Skin of body (tissue), 2 donors: ENCODE data around the gene FAM181B. TPM values are rescaled to one million over a fixed set of nuclear protein-coding genes. Genes with fewer than 3 reads are reported as not detected.
"Not testable (repeated sequence)": the region's sequence is repeated elsewhere in the genome, so short reads cannot be mapped to it uniquely, and the experiment has no call there.

Experiments used
- DNase-seq: peaks from one replicate; lab custom pipeline; 2025; lab: John Stamatoyannopoulos, UW
- total RNA-seq: library from RNA; depleted of rRNA; stranded (reverse); fragments of >200 nt; gene quantifications from one replicate; pipeline ENCODE4 v1.2.3, GENCODE V29; 2014

Gene FAM181B
- total RNA-seq, 1 donor from 2014 or later: 0.49 TPM

- DNase-seq: no peak
These were observed 775 bp downstream of the FAM181B start for GRCh38 chr11:82732734-82733443.

- no peak for DNase-seq
These were observed 1.3 kb downstream of the FAM181B start for GRCh38 chr11:82732348-82732733.

GRCh38 chr11:82731691-82732277, 1.9 kb downstream of the FAM181B start:
- no peak for DNase-seq

GRCh38 chr11:82730754-82731153, 2.9 kb downstream of the FAM181B start:
- DNase-seq: no peak

- DNase-seq: no peak
These were observed 3.4 kb downstream of the FAM181B start for GRCh38 chr11:82730286-82730685.

- DNase-seq: no peak
These were observed 9.6 kb downstream of the FAM181B start for GRCh38 chr11:82724026-82724425.

DNA sequence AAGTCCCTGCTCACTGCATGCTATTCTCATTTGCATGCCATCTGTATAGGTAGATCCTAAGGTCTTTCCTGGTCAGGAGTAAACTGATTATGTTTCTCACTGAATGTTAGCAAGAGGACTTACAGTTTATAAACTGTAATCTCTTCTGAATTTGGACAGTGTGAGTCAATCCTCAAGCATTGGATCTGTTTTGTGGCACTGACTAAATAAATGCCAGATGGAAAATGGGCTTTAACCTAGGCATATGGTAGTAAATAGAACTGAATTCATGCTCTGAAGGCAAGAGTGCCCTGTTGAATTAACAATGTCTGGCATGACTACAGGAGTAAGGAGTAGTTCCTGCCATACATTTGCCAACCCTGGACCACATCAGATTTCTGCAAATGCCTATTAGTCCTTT, 11.4 kb downstream of the FAM181B start:
- DNase-seq: no peak

DNA sequence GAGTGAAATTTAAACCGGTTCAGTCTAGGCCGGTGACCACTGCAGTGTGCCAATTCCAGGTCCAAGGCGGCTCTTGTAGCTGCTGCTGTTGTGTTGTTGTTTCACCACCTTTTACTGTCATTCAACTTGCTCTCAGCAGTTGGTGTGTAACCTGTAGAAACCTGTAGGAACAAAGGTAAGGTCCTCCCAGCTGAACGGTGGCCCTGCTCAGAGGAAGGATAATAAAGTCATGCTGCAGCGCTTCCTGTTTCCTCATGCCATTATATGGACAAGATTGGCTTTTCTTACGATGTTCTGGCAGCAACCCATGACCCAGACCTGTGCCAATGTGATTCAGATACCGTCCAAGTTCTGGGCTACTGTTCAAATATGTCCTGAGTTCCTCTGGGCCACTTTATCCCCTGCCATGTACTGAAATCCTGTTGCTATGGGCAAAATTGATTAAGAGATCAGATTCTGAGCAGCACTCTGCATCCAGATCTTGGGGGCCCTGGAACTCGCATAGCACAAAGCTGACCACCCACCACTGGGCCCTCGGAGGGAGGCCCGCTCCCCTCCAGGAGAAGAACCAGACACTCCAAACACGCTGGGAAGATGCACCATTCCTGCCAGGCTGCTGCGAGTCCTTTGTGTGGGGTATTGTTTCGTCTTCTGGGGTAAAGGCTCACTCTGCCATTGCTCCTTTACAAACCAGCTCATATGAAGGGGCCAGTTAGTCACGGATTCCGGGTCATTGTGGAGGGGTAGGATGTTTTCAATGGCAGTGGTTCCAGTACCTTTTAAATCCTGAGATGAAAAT, 13.2 kb downstream of the FAM181B start:
- no peak for DNase-seq

- no peak for DNase-seq
These were observed 14.1 kb downstream of the FAM181B start for GRCh38 chr11:82719361-82720105.

DNA sequence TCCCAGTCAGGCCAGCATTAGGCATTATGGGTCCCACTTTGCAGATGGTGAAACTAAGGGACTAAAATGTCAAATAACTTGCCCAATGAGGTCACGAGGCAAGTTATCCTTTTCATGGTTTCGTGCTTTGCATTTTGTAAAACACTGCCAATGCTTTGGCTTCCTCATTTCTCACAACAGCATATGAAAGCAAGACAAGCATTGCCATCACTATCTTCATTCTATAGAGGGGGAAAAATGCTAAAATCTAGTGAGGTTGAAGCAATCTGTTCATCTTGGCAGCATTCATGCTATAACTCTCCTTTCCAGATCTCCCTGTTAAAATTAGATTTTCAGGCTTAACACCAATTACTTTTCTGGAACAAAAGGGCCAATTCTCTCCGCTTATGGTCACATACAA, 14.8 kb downstream of the FAM181B start:
- DNase-seq: no peak

DNA sequence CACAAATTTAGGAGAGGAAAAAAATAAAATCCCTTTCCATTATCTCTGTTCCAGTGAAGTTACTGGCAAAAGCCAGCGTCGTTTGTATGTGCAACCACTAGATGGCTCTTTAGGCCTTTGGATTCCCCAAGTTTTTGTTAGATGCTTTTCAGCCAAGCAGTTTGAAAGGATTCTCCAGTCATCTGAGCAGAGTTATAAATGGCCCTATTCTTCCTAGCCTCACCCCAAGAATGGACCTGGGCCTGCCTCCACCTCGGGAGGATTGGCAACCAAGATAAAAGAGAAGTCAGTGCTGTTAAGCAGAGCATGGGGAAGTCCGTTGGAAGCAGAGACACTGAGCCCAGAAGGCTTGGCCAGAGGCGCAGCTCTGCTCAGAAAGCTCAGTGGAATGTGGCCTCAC, 15.4 kb downstream of the FAM181B start:
- DNase-seq: peak; percentile 10

GRCh38 chr11:82714346-82715174, 19.1 kb downstream of the FAM181B start:
- no peak for DNase-seq

DNA sequence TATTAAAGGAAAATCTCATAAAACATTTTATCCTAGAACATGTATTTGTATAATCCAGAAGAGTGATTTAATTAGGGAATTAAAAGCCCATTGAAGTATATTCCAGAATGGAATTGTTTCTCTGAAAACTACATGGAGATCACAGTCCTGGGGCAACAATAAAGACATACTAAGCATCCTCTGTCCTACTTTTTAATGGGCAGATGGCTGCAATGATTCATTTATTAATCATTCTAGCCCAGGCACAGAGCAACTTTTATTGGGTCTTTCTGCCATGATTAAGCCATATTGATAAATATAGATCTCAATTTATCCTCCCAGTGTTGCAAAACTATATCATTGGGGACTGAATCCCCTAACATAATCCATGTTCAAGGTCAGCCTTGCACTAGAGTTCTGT, 22.0 kb downstream of the FAM181B start:
- DNase-seq: no peak

DNA sequence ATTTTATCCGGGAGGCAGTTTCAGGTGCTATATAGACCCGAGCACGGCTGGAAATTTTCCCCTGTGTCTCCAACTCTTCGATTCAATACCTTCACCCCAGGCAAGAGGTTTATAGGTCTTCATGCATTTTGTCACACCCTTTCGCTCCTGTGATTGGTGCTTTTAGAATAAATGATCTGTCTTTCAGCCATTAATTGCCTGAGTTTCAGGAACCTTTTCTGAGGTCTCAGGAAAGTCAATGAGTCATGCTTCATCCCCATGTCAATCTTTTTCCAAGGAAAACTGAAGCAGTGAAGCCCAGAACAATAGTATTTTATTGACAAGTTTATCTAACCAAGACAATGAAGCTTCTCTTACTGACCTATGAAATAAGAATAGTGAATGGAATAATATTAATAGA, 29.9 kb downstream of the FAM181B start:
- no peak for DNase-seq

- no peak for DNase-seq
These were observed 30.4 kb downstream of the FAM181B start for GRCh38 chr11:82703226-82703625.

GRCh38 chr11:82701847-82702520, 31.7 kb downstream of the FAM181B start:
- no peak for DNase-seq

DNA sequence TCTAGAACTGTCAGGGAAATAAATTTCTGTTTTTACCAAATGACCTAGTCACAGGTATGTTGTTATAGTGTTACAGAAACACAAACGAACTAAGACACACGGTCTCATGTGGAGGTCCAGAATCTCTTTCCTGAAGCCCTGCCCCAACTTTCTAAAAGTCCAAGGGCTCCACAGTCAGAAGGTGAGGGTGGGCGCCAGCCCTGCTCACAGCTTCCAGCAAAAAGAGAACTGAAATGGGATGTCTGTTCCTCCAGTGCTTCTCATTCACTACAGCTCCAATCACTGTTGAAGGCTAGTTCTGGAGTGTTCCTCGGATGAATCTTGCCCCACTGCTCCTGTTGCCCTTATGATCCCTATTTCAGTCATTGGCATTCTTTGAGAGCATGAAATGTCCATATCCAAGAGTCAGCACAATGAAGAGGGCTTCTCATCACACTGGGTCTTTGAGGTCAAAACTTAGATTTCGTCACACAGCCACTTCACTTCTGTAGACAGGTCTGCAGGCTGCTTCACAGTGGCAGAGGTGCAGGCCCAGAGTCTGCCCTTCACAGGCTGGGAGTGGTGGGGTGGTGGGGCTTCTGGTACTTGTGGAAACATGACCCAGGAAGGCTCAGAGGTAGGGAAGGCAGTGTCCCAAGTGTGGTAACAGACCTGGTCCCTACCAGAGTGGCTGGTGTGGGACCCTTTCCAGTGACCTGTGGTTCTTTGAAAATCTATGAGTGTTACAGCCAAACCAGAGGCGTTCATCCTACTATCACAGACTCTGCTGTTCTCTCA, 34.9 kb downstream of the FAM181B start:
- DNase-seq: no peak

- no peak for DNase-seq
These were observed 40.7 kb downstream of the FAM181B start for GRCh38 chr11:82692981-82693380.

- DNase-seq: not testable (repeated sequence)
These were observed 44.3 kb downstream of the FAM181B start for GRCh38 chr11:82689347-82689746.

DNA sequence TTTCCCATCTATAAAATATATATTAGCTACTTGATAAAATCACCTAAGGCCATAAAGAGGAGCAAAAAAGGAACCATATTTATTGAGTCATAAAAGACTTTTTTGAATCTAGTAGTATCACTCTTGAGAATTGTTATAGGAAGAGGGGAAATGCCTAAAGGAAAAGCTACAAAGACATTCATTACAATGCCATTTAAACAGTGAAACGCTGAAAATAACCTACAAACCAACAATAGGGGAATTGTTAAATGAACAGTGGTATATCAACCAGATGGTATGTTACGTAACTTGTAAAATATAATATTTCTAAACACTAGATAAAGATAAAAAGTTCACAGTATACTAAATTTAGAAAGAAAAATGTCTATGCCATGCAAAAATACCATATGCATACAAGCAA, 47.5 kb downstream of the FAM181B start:
- no peak for DNase-seq
